Stomach (tissue), 4 donors: Measurements from ENCODE around the gene USP43.

Source experiments
- CTCF ChIP-seq, 7 experiments: fragments of 450-650 bp in 4 of 7; fragments of 200-600 bp in 3 of 7; sonication (generic) in 3 of 7; IDR thresholded peaks; one replicate each; pipeline ENCODE4 v1.5.1; 2016 to 2019; ENCODE audit warnings: antibody characterized with exemption in 7 of 7, control low read depth in 2 of 7, mild to moderate bottlenecking in 1 of 7
- EP300 ChIP-seq: sonication (generic); formaldehyde crosslinking; IDR thresholded peaks from one replicate; pipeline ENCODE4 v1.6.1; 2017; ENCODE audit warnings: antibody characterized with exemption
- POLR2A ChIP-seq, 4 donors: fragments of 450-650 bp; IDR thresholded peaks; one replicate each; pipeline ENCODE4 v1.6.1; 2016; ENCODE audit warnings: antibody characterized with exemption in 4 of 4, control low read depth in 2 of 4, mild to moderate bottlenecking in 1 of 4, moderate library complexity in 1 of 4
- POLR2AphosphoS5 ChIP-seq, 3 donors: sonication (generic); formaldehyde crosslinking; IDR thresholded peaks; one replicate each; pipeline ENCODE4 v1.6.1; 2016; ENCODE audit warnings: antibody characterized with exemption in 3 of 3

GRCh38 chr17:9763643-9764042, 118.3 kb downstream of the USP43 start:
- no peak for TF ChIP-seq CTCF (IDR thresholded peaks at IDR 0.05)
- no peak for TF ChIP-seq POLR2A (IDR thresholded peaks at IDR 0.05)
- TF ChIP-seq EP300: no peak
- no peak for TF ChIP-seq POLR2AphosphoS5 (IDR thresholded peaks at IDR 0.05)
